CD4-positive, alpha-beta memory T cell (primary cell): ENCODE measurements around the gene TMEM132E. TPM values are rescaled to one million over a fixed set of nuclear protein-coding genes. Genes with fewer than 3 reads are reported as not detected.

Source experiments
- CTCF ChIA-PET: fragments of 350-600 bp; sonication (Branson Sonifier 250); formaldehyde crosslinking; loops from one replicate; lab custom pipeline; 2021; ENCODE audit warnings: inconsistent platforms; ENCODE audit not compliant: partially characterized antibody; lab: Charles Lee
- POLR2A ChIA-PET: fragments of 350-600 bp; sonication (Branson Sonifier 250); formaldehyde crosslinking; loops from one replicate; lab custom pipeline; 2021; ENCODE audit not compliant: partially characterized antibody; lab: Charles Lee
- DNase-seq, 5 donors: peaks; one replicate each; pipeline versions ENCODE4 v3.0.0 to v3.0.0-alpha.2; 2020 to 2022; ENCODE audit warnings: mixed read lengths in 1 of 5
- H3K27ac ChIP-seq: one replicate; pipeline ENCODE4 v1.7.0; 2013; ENCODE audit warnings: low read depth, low read length
- H3K27me3 ChIP-seq: 2 replicates; pipeline ENCODE4 v1.7.0; 2013; ENCODE audit warnings: mild to moderate bottlenecking, low read length, moderate library complexity; ENCODE audit not compliant: insufficient read depth
- H3K36me3 ChIP-seq: 2 replicates; pipeline ENCODE4 v1.7.0; 2013; ENCODE audit warnings: mild to moderate bottlenecking, low read length, moderate library complexity; ENCODE audit not compliant: insufficient read depth
- H3K4me1 ChIP-seq: 2 replicates; pipeline ENCODE4 v1.7.0; 2013; ENCODE audit warnings: mild to moderate bottlenecking, low read length, moderate library complexity; ENCODE audit not compliant: insufficient read depth
- H3K4me3 ChIP-seq, 2 donors: one replicate each; pipeline ENCODE4 v1.7.0; 2013; ENCODE audit warnings: low read length in 2 of 2, mild to moderate bottlenecking in 1 of 2
- H3K9me3 ChIP-seq, 2 donors: one replicate each; pipeline ENCODE4 v1.7.0; 2013; ENCODE audit warnings: low read length in 2 of 2, control low read depth in 1 of 2; ENCODE audit not compliant: control insufficient read depth in 1 of 2
- H3K27ac Mint-ChIP-seq, 7 donors: one replicate each; pipeline ENCODE4 v1.8.0; 2020 to 2021; ENCODE audit warnings: mixed read lengths in 7 of 7, mild to moderate bottlenecking in 6 of 7, inconsistent platforms in 3 of 7, moderate library complexity in 3 of 7
- H3K27me3 Mint-ChIP-seq, 2 donors: one replicate each; pipeline ENCODE4 v1.8.0; 2020 to 2021; ENCODE audit warnings: mixed read lengths in 2 of 2
- H3K36me3 Mint-ChIP-seq, 2 donors: one replicate each; pipeline ENCODE4 v1.8.0; 2020 to 2021; ENCODE audit warnings: mixed read lengths in 2 of 2, inconsistent platforms in 1 of 2, mild to moderate bottlenecking in 1 of 2
- H3K4me1 Mint-ChIP-seq, 4 donors: one replicate each; pipeline ENCODE4 v1.8.0; 2020 to 2021; ENCODE audit warnings: mixed read lengths in 4 of 4, mild to moderate bottlenecking in 1 of 4
- H3K4me3 Mint-ChIP-seq, 8 donors: one replicate each; pipeline ENCODE4 v1.8.0; 2020 to 2021; ENCODE audit warnings: mixed read lengths in 8 of 8, mild to moderate bottlenecking in 7 of 8, moderate library complexity in 6 of 8, inconsistent platforms in 3 of 8
- H3K9me3 Mint-ChIP-seq, 8 donors: one replicate each; pipeline ENCODE4 v1.8.0; 2020 to 2021; ENCODE audit warnings: mixed read lengths in 8 of 8, mild to moderate bottlenecking in 5 of 8, inconsistent platforms in 3 of 8, moderate library complexity in 1 of 8
- intact Hi-C: fragments of 100-400 bp; cut with micrococcal nuclease; formaldehyde crosslinking; loops from one replicate; pipeline ENCODE4 v1.15.1; 2023
- polyA plus RNA-seq, 2 donors: library from polyadenylated mRNA; unstranded; fragments of 300-500 nt; fragmentation: Illumina TruSeq; gene quantifications; one replicate each; pipeline ENCODE4 v1.2.3, GENCODE V29; 2021
- total RNA-seq, 2 experiments: library from RNA; stranded (reverse); gene quantifications; one replicate each; pipeline ENCODE4 v1.2.3, GENCODE V29; 2021

The TMEM132E gene
- total and polyA plus RNA-seq, 4 experiments from 2014 or later: 0.11 to 0.42 (median 0.18) TPM

GRCh38 chr17:34570506-34570905 is 8.9 kb upstream of the TMEM132E start:
- Mint-ChIP-seq H3K4me1 (no peaks in the 10 kb centered on the region), H3K27ac (no peak overlapping the region)
- CTCF ChIA-PET: interaction anchor here (1.1 kb wide), 1 partner anchor 11 kb away, joined by 3 read pairs; no protein-coding TSS in a partner anchor

GRCh38 chr17:34571428-34572130 is 7.8 kb upstream of the TMEM132E start:
- Histone ChIP-seq H3K4me1 (no peaks in the 10 kb centered on the region), H3K27ac (no peak overlapping the region), H3K9me3 (no peaks in the 10 kb centered on the region), H3K4me3 (no peak overlapping the region), H3K27me3 (peaks cover 26% of the 10 kb centered on the region), H3K36me3 (no peaks in the 10 kb centered on the region)
- H3K9me3 Mint-ChIP-seq: peaks cover 0 to 3% (median 0%) of the 10 kb centered on the region in 8 donors
- no peak overlapping the region for H3K27ac Mint-ChIP-seq
- intact Hi-C loops: no loop called here
- POLR2A ChIA-PET: no interaction called here
- H3K27me3 Mint-ChIP-seq: peaks cover 43 to 50% of the 10 kb centered on the region in 2 donors
- H3K4me3 Mint-ChIP-seq: no peak overlapping the region
- no peaks in the 10 kb centered on the region for H3K36me3 Mint-ChIP-seq
- H3K4me1 Mint-ChIP-seq: no peaks in the 10 kb centered on the region
- CTCF ChIA-PET: no interaction called here
- DNase-seq: no peak

More at GRCh38 chr17:34570506-34570905, 8.9 kb upstream of the TMEM132E start:
- Mint-ChIP-seq H3K27me3 (peaks cover 43% of the 10 kb centered on the region in 2 donors), H3K4me3 (no peak overlapping the region), H3K9me3 (peaks cover 0 to 3% (median 0%) of the 10 kb centered on the region in 8 donors), H3K36me3 (no peaks in the 10 kb centered on the region)
- H3K4me3 ChIP-seq: no peak overlapping the region
- no peaks in the 10 kb centered on the region for H3K9me3 ChIP-seq
- no peaks in the 10 kb centered on the region for H3K4me1 ChIP-seq
- no peak for DNase-seq
- intact Hi-C loops: no loop called here
- POLR2A ChIA-PET: no interaction called here
- no peaks in the 10 kb centered on the region for H3K36me3 ChIP-seq
- peaks cover 22% of the 10 kb centered on the region for H3K27me3 ChIP-seq
- no peak overlapping the region for H3K27ac ChIP-seq

GRCh38 chr17:34572483-34572882 is 6.9 kb upstream of the TMEM132E start:
- H3K9me3 Mint-ChIP-seq: peaks cover 0 to 3% (median 0%) of the 10 kb centered on the region in 8 donors
- no peaks in the 10 kb centered on the region for H3K4me1 Mint-ChIP-seq
- H3K36me3 Mint-ChIP-seq: no peaks in the 10 kb centered on the region
- no peak for DNase-seq
- H3K27me3 ChIP-seq: peaks cover 26% of the 10 kb centered on the region
- H3K9me3 ChIP-seq: no peaks in the 10 kb centered on the region
- peaks cover 45 to 59% of the 10 kb centered on the region in 2 donors for H3K27me3 Mint-ChIP-seq
- CTCF ChIA-PET: no interaction called here
- intact Hi-C loops: no loop called here
- H3K27ac Mint-ChIP-seq: no peak overlapping the region
- H3K4me3 Mint-ChIP-seq: no peak overlapping the region
- no peaks in the 10 kb centered on the region for H3K4me1 ChIP-seq
- H3K27ac ChIP-seq: no peak overlapping the region
- H3K4me3 ChIP-seq: no peak overlapping the region
- H3K36me3 ChIP-seq: no peaks in the 10 kb centered on the region
- POLR2A ChIA-PET: no interaction called here

- DNase-seq: no peak
- no peak overlapping the region for H3K27ac ChIP-seq
- POLR2A ChIA-PET: no interaction called here
- H3K4me1 Mint-ChIP-seq: peaks cover 0 to 15% (median 9%) of the 10 kb centered on the region in 4 donors
- peaks cover 4% of the 10 kb centered on the region for H3K4me1 ChIP-seq
- CTCF ChIA-PET: interaction anchor here (0.7 to 1.4 kb wide), 2 partner anchors 14 to 63 kb away, joined by 3 to 6 read pairs; no protein-coding TSS in a partner anchor
- intact Hi-C loops: no loop called here
- peaks cover 34% of the 10 kb centered on the region for H3K27me3 ChIP-seq
- H3K4me3 ChIP-seq: no peak overlapping the region
- no peaks in the 10 kb centered on the region for H3K36me3 ChIP-seq
- no peak overlapping the region for H3K4me3 Mint-ChIP-seq
- H3K9me3 Mint-ChIP-seq: peaks cover 0 to 3% (median 0%) of the 10 kb centered on the region in 8 donors
- H3K9me3 ChIP-seq: no peaks in the 10 kb centered on the region
- no peaks in the 10 kb centered on the region for H3K36me3 Mint-ChIP-seq
- no peak overlapping the region for H3K27ac Mint-ChIP-seq
- peaks cover 54 to 72% of the 10 kb centered on the region in 2 donors for H3K27me3 Mint-ChIP-seq
These were observed 4.2 kb upstream of the TMEM132E start for GRCh38 chr17:34575182-34575581.

GRCh38 chr17:34578016-34578415 is 1.4 kb upstream of the TMEM132E start:
- Histone ChIP-seq H3K9me3 (no peaks in the 10 kb centered on the region), H3K27ac (no peak overlapping the region), H3K4me3 (no peak overlapping the region), H3K27me3 (peaks cover 42% of the 10 kb centered on the region), H3K4me1 (peaks cover 11% of the 10 kb centered on the region), H3K36me3 (no peaks in the 10 kb centered on the region)
- peaks cover 0 to 3% (median 0%) of the 10 kb centered on the region in 8 donors for H3K9me3 Mint-ChIP-seq
- intact Hi-C loops: no loop called here
- ChIA-PET CTCF (no interaction called here), POLR2A (no interaction called here)
- peaks cover 0 to 32% (median 11%) of the 10 kb centered on the region in 4 donors for H3K4me1 Mint-ChIP-seq
- no peaks in the 10 kb centered on the region for H3K36me3 Mint-ChIP-seq
- DNase-seq: no peak
- peaks cover 50 to 65% of the 10 kb centered on the region in 2 donors for H3K27me3 Mint-ChIP-seq
- H3K4me3 Mint-ChIP-seq: peak overlapping the region in 6 of 8 donors; percentile 2 to 84 (median 41)
- no peak overlapping the region for H3K27ac Mint-ChIP-seq

- POLR2A ChIA-PET: no interaction called here
- Histone ChIP-seq H3K27ac (no peak overlapping the region), H3K4me3 (no peak overlapping the region), H3K36me3 (no peaks in the 10 kb centered on the region), H3K27me3 (peaks cover 42% of the 10 kb centered on the region), H3K9me3 (no peaks in the 10 kb centered on the region), H3K4me1 (peaks cover 11% of the 10 kb centered on the region)
- no peak for DNase-seq
- Mint-ChIP-seq H3K9me3 (peaks cover 0 to 3% (median 0%) of the 10 kb centered on the region in 8 donors), H3K27me3 (peaks cover 49 to 65% of the 10 kb centered on the region in 2 donors), H3K4me1 (peaks cover 0 to 38% (median 11%) of the 10 kb centered on the region in 4 donors), H3K27ac (no peak overlapping the region), H3K36me3 (no peaks in the 10 kb centered on the region), H3K4me3 (peak overlapping the region; percentile 47 to 84 (median 78))
- intact Hi-C loops: no loop called here
- CTCF ChIA-PET: no interaction called here
These were observed 746 bp upstream of the TMEM132E start for GRCh38 chr17:34578656-34579016.

GRCh38 chr17:34579979-34580684 is 750 bp downstream of the TMEM132E start:
- intact Hi-C loops: no loop called here

More at GRCh38 chr17:34579979-34580684, 750 bp downstream of the TMEM132E start:
- no peaks in the 10 kb centered on the region for H3K36me3 ChIP-seq
- CTCF ChIA-PET: no interaction called here
- H3K9me3 Mint-ChIP-seq: peaks cover 0 to 1% (median 0%) of the 10 kb centered on the region in 8 donors
- peaks cover 52 to 65% of the 10 kb centered on the region in 2 donors for H3K27me3 Mint-ChIP-seq
- DNase-seq: no peak
- H3K4me1 Mint-ChIP-seq: peaks cover 0 to 46% (median 12%) of the 10 kb centered on the region in 4 donors
- peaks cover 11% of the 10 kb centered on the region for H3K4me1 ChIP-seq
- POLR2A ChIA-PET: no interaction called here
- no peak overlapping the region for H3K27ac ChIP-seq
- H3K4me3 ChIP-seq: peak overlapping the region in 1 of 2 donors; percentile 1
- peaks cover 44% of the 10 kb centered on the region for H3K27me3 ChIP-seq
- H3K27ac Mint-ChIP-seq: no peak overlapping the region
- peak overlapping the region; percentile 48 to 79 (median 70) for H3K4me3 Mint-ChIP-seq
- H3K9me3 ChIP-seq: no peaks in the 10 kb centered on the region
- H3K36me3 Mint-ChIP-seq: no peaks in the 10 kb centered on the region
